Measurements from ENCODE around the gene LIME1. TPM values are rescaled to one million over a fixed set of nuclear protein-coding genes. Genes with fewer than 3 reads are reported as not detected.

LIME1 gene
- total RNA-seq, 2 experiments from 2014 or later, result 75.6 to 76.4 TPM

GRCh38 chr20:63754008-63754407, 17.5 kb downstream of the LIME1 start:
- Histone ChIP-seq H3K9me2 (ENCODE audit: insufficient read depth, low read length) (no peaks in the 10 kb centered on the region), H3K27ac (ENCODE audit: low read depth, low read length, poor library complexity, severe bottlenecking) (no peak overlapping the region), H3K4me1 (ENCODE audit: insufficient read depth, low read length, poor library complexity, severe bottlenecking) (peaks cover 10% of the 10 kb centered on the region), H4K20me1 (ENCODE audit: insufficient read depth, low read length) (no peaks in the 10 kb centered on the region), H2AFZ (ENCODE audit: low read length) (no peak overlapping the region), H3K9me3 (ENCODE audit: low read length) (no peaks in the 10 kb centered on the region), H3K4me2 (ENCODE audit: low read length) (no peak overlapping the region), H3K4me3 (ENCODE audit: low read depth, low read length, poor library complexity, severe bottlenecking) (no peak overlapping the region), H3K79me2 (ENCODE audit: insufficient read depth, low read depth, low read length) (no peaks in the 10 kb centered on the region), H3K36me3 (ENCODE audit: insufficient read depth, low read length) (no peaks in the 10 kb centered on the region)
- DNase-seq (ENCODE audit: low spot score), result no peak
- CTCF ChIA-PET (ENCODE audit: unreplicated experiment), result no interaction called here
- TF ChIP-seq EZH2phosphoT487 (IDR thresholded peaks at IDR 0.05; ENCODE audit: borderline replicate concordance, low read depth, low read length) (no peak), CTCF (conservative IDR thresholded peaks at IDR 0.05; ENCODE audit: low read length) (no peak)
- BruUV-seq (replicated peaks), result no TSS peak
- POLR2A ChIA-PET, result no interaction called here
- intact Hi-C loops (cut with micrococcal nuclease; ENCODE audit: unreplicated experiment), result no loop called here

DNA sequence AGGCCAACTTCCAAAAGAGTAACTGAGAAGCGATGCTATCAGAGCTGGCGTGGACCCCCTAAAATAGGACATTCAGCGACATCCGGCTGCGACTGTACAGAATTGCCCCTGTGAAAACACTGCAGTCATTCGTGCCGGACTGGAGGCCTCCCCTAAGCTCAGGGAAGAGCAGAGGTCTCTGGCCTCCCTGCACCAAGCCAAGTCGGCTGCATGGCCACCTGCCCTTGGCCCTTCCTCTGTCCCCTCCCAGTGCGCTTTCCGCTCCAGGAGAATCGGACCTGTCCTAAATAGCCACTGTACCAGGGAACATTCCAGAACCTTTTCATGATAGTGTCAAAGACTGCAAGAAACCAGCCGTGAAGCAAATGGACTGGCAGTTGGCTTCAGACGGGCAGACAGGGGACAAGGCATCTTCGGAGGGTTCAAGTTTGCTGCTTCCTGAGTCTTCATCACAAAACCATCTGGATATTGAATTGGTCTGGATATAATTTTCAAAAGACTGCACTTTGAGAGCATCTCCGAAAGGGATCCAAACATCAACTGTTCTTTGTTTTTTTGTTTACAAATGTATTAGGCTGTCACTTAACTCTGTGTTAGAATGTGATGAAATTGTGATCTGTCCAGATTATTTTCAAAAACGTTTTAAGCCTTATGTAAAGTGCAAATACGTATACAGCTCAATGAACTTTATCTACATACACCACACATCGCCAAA, 19.6 kb downstream of the LIME1 start:
- BruUV-seq (replicated peaks), result no TSS peak
- Histone ChIP-seq H3K9me2 (ENCODE audit: insufficient read depth, low read length) (no peaks in the 10 kb centered on the region), H3K4me2 (ENCODE audit: low read length) (no peak overlapping the region), H4K20me1 (ENCODE audit: insufficient read depth, low read length) (no peaks in the 10 kb centered on the region), H3K4me3 (ENCODE audit: low read depth, low read length, poor library complexity, severe bottlenecking) (no peak overlapping the region), H2AFZ (ENCODE audit: low read length) (no peak overlapping the region), H3K9me3 (ENCODE audit: low read length) (no peaks in the 10 kb centered on the region), H3K36me3 (ENCODE audit: insufficient read depth, low read length) (no peaks in the 10 kb centered on the region), H3K4me1 (ENCODE audit: insufficient read depth, low read length, poor library complexity, severe bottlenecking) (peaks cover 4% of the 10 kb centered on the region), H3K27ac (ENCODE audit: low read depth, low read length, poor library complexity, severe bottlenecking) (no peak overlapping the region), H3K79me2 (ENCODE audit: insufficient read depth, low read depth, low read length) (no peaks in the 10 kb centered on the region)
- no peak for DNase-seq (ENCODE audit: low spot score)
- ChIA-PET POLR2A (interaction anchor here (1.6 kb wide), 1 partner anchor 14 kb away, joined by 3 read pairs; no protein-coding TSS in a partner anchor), CTCF (ENCODE audit: unreplicated experiment) (no interaction called here)
- intact Hi-C loops (cut with micrococcal nuclease; ENCODE audit: unreplicated experiment), result no loop called here
- TF ChIP-seq EZH2phosphoT487 (IDR thresholded peaks at IDR 0.05; ENCODE audit: borderline replicate concordance, low read depth, low read length) (no peak), CTCF (conservative IDR thresholded peaks at IDR 0.05; ENCODE audit: low read length) (no peak)

GRCh38 chr20:63756648-63756991, 20.2 kb downstream of the LIME1 start:
- CTCF ChIA-PET (ENCODE audit: unreplicated experiment), result no interaction called here
- Histone ChIP-seq H2AFZ (ENCODE audit: low read length) (no peak overlapping the region), H3K79me2 (ENCODE audit: insufficient read depth, low read depth, low read length) (no peaks in the 10 kb centered on the region), H3K4me2 (ENCODE audit: low read length) (no peak overlapping the region), H3K27ac (ENCODE audit: low read depth, low read length, poor library complexity, severe bottlenecking) (no peak overlapping the region), H4K20me1 (ENCODE audit: insufficient read depth, low read length) (no peaks in the 10 kb centered on the region), H3K4me3 (ENCODE audit: low read depth, low read length, poor library complexity, severe bottlenecking) (no peak overlapping the region), H3K4me1 (ENCODE audit: insufficient read depth, low read length, poor library complexity, severe bottlenecking) (no peaks in the 10 kb centered on the region), H3K9me3 (ENCODE audit: low read length) (no peaks in the 10 kb centered on the region), H3K36me3 (ENCODE audit: insufficient read depth, low read length) (no peaks in the 10 kb centered on the region), H3K9me2 (ENCODE audit: insufficient read depth, low read length) (no peaks in the 10 kb centered on the region)
- no peak for TF ChIP-seq CTCF (conservative IDR thresholded peaks at IDR 0.05; ENCODE audit: low read length)
- TF ChIP-seq EZH2phosphoT487 (IDR thresholded peaks at IDR 0.05; ENCODE audit: borderline replicate concordance, low read depth, low read length), result no peak
- no TSS peak for BruUV-seq (replicated peaks)
- intact Hi-C loops (cut with micrococcal nuclease; ENCODE audit: unreplicated experiment), result no loop called here
- POLR2A ChIA-PET, result interaction anchor here (1.6 kb wide), 1 partner anchor 13 kb away, joined by 3 read pairs; no protein-coding TSS in a partner anchor
- no peak for DNase-seq (ENCODE audit: low spot score)

Measured in OCI-LY7 (cell line).